Endodermal cell (in vitro differentiated cells): ENCODE results near the gene TEX30. TPM values are rescaled to one million over a fixed set of nuclear protein-coding genes. Genes with fewer than 3 reads are reported as not detected.

Experiments
- DNase-seq: peaks from one replicate; pipeline ENCODE4 v3.0.0-alpha.2; 2017
- H3K27ac ChIP-seq: 2 replicates; pipeline ENCODE4 v1.5.1; 2013; ENCODE audit warnings: mild to moderate bottlenecking, low read depth, low read length, moderate library complexity
- H3K27me3 ChIP-seq: 2 replicates; pipeline ENCODE4 v1.6.1; 2013; ENCODE audit warnings: mild to moderate bottlenecking, low read length, moderate library complexity; ENCODE audit not compliant: insufficient read depth, control insufficient read depth, poor library complexity, severe bottlenecking
- H3K36me3 ChIP-seq: 2 replicates; pipeline ENCODE4 v1.7.0; 2013; ENCODE audit warnings: mild to moderate bottlenecking, low read length, moderate library complexity; ENCODE audit not compliant: control insufficient read depth, insufficient read depth
- H3K4me1 ChIP-seq: one replicate; pipeline ENCODE4 v1.7.0; 2013; ENCODE audit warnings: low read length; ENCODE audit not compliant: control insufficient read depth, insufficient read depth
- H3K4me3 ChIP-seq: 2 replicates; pipeline ENCODE4 v1.5.1; 2013; ENCODE audit warnings: mild to moderate bottlenecking, low read length, moderate library complexity
- H3K9ac ChIP-seq: 2 replicates; pipeline ENCODE4 v1.6.1; 2013; ENCODE audit warnings: mild to moderate bottlenecking, low read length, moderate library complexity; ENCODE audit not compliant: poor library complexity, severe bottlenecking; ENCODE audit errors: extremely low read depth
- H3K9me3 ChIP-seq: 2 replicates; pipeline ENCODE4 v1.6.1; 2013; ENCODE audit warnings: mild to moderate bottlenecking, low read length, moderate library complexity; ENCODE audit not compliant: control insufficient read depth
- H3K27ac Mint-ChIP-seq: 2 replicates; pipeline ENCODE4 v1.8.0; 2020; ENCODE audit warnings: mixed read lengths
- H3K27me3 Mint-ChIP-seq: 2 replicates; pipeline ENCODE4 v1.8.0; 2021; ENCODE audit warnings: mild to moderate bottlenecking, mixed read lengths; ENCODE audit not compliant: insufficient read depth
- H3K36me3 Mint-ChIP-seq: 2 replicates; pipeline ENCODE4 v1.8.0; 2020; ENCODE audit warnings: low read depth, mixed read lengths
- H3K4me1 Mint-ChIP-seq: 2 replicates; pipeline ENCODE4 v1.8.0; 2020; ENCODE audit warnings: mixed read lengths
- H3K4me3 Mint-ChIP-seq: 2 replicates; pipeline ENCODE4 v1.8.0; 2020; ENCODE audit warnings: mild to moderate bottlenecking, moderate library complexity, mixed read lengths
- H3K9me3 Mint-ChIP-seq: 2 replicates; pipeline ENCODE4 v1.8.0; 2020; ENCODE audit warnings: mild to moderate bottlenecking, mixed read lengths
- WGBS, 2 experiments: methylation state at CpG; one replicate each; pipeline versions ENCODE4 v1.1.5 to v1.1.7; 2013; ENCODE audit warnings: missing lambda C conversion rate in 2 of 2, mixed read lengths in 1 of 2; ENCODE audit not compliant: insufficient coverage in 1 of 2, insufficient read length in 1 of 2; 5-methylcytosine and 5-hydroxymethylcytosine counted together
- total RNA-seq, 2 donors: library from RNA; stranded (reverse); fragmentation: NEBNext Ultra II Directional in 1 of 2; extraction: Animal tissue kit (Norgen Biotek cat#: 25700) in 1 of 2; gene quantifications; 2 replicates in 1 of 2; 3 replicates in 1 of 2; pipeline ENCODE4 v1.2.1, GENCODE V29; 2021
- TF ChIP-seq, protein P1 (sequence below): fragments of 200-600 bp; sonication (generic); conservative IDR thresholded peaks from 2 replicates; pipeline ENCODE4 v1.5.0; 2021; ENCODE audit warnings: antibody characterized with exemption, mild to moderate bottlenecking

TEX30 gene
- total RNA-seq, 2 donors from 2014 or later, result 10.0 to 11.5 TPM

DNA sequence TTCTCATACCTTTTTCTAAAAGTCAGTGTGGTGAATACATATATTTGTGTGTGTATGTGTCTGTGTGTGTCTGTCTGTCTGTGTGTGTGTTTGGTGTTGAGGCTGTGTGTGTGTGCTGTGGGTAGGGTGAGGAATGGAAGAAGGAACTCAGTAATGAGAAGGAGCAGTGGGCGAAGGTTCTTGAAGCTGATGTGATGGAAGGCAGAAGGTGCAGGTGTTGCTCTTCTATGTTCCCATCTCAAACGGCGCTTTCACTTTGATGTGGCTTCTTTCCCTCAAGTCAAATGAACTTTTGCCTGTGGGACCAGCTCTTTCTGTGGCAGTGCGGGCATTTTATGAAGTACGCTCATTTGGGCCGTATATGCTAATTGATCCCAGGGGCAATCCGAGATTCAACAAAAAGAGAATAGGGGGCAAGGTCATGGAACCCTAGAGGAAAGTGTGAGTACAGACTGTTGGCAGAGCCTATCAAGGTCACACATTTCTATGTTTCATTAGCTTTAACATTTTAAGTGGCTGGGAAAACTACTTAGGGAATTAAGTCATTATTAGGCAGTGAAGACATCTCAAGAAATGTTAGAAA lies 40.5 kb upstream of the TEX30 start:
- DNase-seq, result no peak
- no peak overlapping the region for H3K27ac ChIP-seq
- Mint-ChIP-seq H3K27ac (peak overlapping the region; percentile 0), H3K9me3 (peaks cover 12% of the 10 kb centered on the region), H3K4me3 (no peak overlapping the region), H3K27me3 (no peaks in the 10 kb centered on the region), H3K36me3 (peaks cover 17% of the 10 kb centered on the region), H3K4me1 (no peaks in the 10 kb centered on the region)
- WGBS, 2 experiments, result 92 to 97% methylated on average over 5 to 7 of the region's 7 CpGs
- no peaks in the 10 kb centered on the region for H3K27me3 ChIP-seq
- H3K9me3 ChIP-seq, result peaks cover 9% of the 10 kb centered on the region
- no peaks in the 10 kb centered on the region for H3K4me1 ChIP-seq
- peaks cover 11% of the 10 kb centered on the region for H3K36me3 ChIP-seq
- TF ChIP-seq, protein P1, sequence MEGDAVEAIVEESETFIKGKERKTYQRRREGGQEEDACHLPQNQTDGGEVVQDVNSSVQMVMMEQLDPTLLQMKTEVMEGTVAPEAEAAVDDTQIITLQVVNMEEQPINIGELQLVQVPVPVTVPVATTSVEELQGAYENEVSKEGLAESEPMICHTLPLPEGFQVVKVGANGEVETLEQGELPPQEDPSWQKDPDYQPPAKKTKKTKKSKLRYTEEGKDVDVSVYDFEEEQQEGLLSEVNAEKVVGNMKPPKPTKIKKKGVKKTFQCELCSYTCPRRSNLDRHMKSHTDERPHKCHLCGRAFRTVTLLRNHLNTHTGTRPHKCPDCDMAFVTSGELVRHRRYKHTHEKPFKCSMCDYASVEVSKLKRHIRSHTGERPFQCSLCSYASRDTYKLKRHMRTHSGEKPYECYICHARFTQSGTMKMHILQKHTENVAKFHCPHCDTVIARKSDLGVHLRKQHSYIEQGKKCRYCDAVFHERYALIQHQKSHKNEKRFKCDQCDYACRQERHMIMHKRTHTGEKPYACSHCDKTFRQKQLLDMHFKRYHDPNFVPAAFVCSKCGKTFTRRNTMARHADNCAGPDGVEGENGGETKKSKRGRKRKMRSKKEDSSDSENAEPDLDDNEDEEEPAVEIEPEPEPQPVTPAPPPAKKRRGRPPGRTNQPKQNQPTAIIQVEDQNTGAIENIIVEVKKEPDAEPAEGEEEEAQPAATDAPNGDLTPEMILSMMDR, result no peak
- no peak overlapping the region for H3K9ac ChIP-seq
- no peak overlapping the region for H3K4me3 ChIP-seq

DNA sequence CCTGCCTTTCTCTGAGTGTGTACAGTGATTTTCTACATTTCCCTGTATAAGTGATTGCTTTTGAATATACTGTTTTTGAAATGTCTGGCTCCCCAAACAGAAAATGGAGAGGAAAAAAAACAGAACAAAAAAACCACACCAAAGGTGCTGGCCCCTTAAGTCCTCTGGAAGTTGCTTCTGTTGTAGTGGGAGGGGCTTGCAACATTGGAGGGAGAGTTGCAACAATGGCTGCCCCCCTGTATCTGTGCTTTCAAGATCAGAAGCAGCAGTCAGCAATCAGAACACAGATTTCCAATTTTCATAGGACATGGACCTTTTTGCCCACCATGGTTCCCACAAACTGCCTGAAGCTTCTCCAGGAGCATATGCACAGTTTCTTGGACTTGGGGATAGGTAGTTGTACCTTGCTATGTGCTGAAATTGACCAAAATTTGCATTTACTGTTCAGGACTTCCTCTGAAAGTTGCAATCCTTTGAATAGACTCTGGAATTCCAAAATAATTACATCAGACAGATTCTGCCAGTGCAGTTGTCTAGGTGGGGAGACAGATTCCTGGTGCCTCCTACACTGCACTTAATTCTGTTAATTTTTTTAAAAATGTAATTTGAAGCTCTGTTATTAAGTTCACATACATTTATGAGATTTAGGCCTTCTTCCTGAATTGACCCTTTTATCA lies 39.2 kb upstream of the TEX30 start:
- H3K27me3 ChIP-seq, result no peaks in the 10 kb centered on the region
- H3K4me3 Mint-ChIP-seq, result no peak overlapping the region
- H3K4me1 Mint-ChIP-seq, result no peaks in the 10 kb centered on the region
- H3K36me3 ChIP-seq, result peaks cover 11% of the 10 kb centered on the region
- peak overlapping the region; percentile 70 for H3K27ac Mint-ChIP-seq
- H3K4me1 ChIP-seq, result no peaks in the 10 kb centered on the region
- H3K9ac ChIP-seq, result no peak overlapping the region
- H3K9me3 ChIP-seq, result peaks cover 9% of the 10 kb centered on the region
- H3K36me3 Mint-ChIP-seq, result peaks cover 16% of the 10 kb centered on the region
- TF ChIP-seq, protein P1, result no peak
- H3K27me3 Mint-ChIP-seq, result no peaks in the 10 kb centered on the region
- no peak for DNase-seq
- H3K27ac ChIP-seq, result no peak overlapping the region
- no peak overlapping the region for H3K4me3 ChIP-seq
- H3K9me3 Mint-ChIP-seq, result peaks cover 12% of the 10 kb centered on the region

DNA sequence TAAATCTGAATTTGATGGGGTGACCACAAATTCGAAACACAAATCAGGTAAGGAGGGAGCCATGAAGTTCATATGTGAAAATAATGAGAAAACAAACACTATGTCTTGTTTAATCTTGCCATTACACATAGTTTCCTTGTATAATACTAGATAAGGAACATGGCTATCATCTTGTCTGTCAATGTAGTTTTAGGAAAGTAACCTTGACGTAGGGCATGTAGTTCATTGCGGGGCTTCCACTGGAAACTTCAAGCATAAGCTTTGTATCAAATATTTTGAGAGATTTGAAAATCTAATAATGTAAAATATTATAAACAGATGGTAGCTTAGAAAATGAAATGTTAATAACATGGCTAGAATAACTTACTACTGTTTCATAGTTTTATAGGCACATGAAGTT lies 34.1 kb upstream of the TEX30 start:
- no peak overlapping the region for H3K4me3 Mint-ChIP-seq
- H3K27ac ChIP-seq, result no peak overlapping the region
- DNase-seq, result no peak
- H3K27me3 Mint-ChIP-seq, result no peaks in the 10 kb centered on the region
- WGBS, 2 experiments, result 92 to 100% methylated on average over 2 to 3 of the region's 3 CpGs
- H3K27me3 ChIP-seq, result no peaks in the 10 kb centered on the region
- no peak overlapping the region for H3K4me3 ChIP-seq
- no peaks in the 10 kb centered on the region for H3K4me1 ChIP-seq
- H3K36me3 Mint-ChIP-seq, result peaks cover 16% of the 10 kb centered on the region
- H3K9ac ChIP-seq, result no peak overlapping the region
- peaks cover 12% of the 10 kb centered on the region for H3K9me3 Mint-ChIP-seq
- no peaks in the 10 kb centered on the region for H3K4me1 Mint-ChIP-seq
- H3K27ac Mint-ChIP-seq, result no peak overlapping the region
- H3K9me3 ChIP-seq, result peaks cover 9% of the 10 kb centered on the region
- H3K36me3 ChIP-seq, result peaks cover 4% of the 10 kb centered on the region
- TF ChIP-seq, protein P1, result no peak
